ENCODE measurements around the gene COL26A1. TPM values are rescaled to one million over a fixed set of nuclear protein-coding genes. Genes with fewer than 3 reads are reported as not detected.

Gene COL26A1
- total RNA-seq, 4 donors from 2014 or later, result 0.06 TPM; not detected in 3

- intact Hi-C loops (cut with DNase I; ENCODE audit: low total_unique reads), result no loop called here
- no peak overlapping the region for H3K4me3 ChIP-seq (ENCODE audit: low read depth, poor library complexity, severe bottlenecking)
- no peak for DNase-seq (ENCODE audit: low spot score in 2 of 2)
- WGBS, 2 donors, result 17 to 18% methylated on average over 7 of the region's 7 CpGs
- no peak for TF ChIP-seq POLR2A (IDR thresholded peaks at IDR 0.05)
- TF ChIP-seq CTCF (IDR thresholded peaks at IDR 0.05), result no peak
Measured at GRCh38 chr7:101401390-101402080, 38.9 kb downstream of the COL26A1 start.

DNA sequence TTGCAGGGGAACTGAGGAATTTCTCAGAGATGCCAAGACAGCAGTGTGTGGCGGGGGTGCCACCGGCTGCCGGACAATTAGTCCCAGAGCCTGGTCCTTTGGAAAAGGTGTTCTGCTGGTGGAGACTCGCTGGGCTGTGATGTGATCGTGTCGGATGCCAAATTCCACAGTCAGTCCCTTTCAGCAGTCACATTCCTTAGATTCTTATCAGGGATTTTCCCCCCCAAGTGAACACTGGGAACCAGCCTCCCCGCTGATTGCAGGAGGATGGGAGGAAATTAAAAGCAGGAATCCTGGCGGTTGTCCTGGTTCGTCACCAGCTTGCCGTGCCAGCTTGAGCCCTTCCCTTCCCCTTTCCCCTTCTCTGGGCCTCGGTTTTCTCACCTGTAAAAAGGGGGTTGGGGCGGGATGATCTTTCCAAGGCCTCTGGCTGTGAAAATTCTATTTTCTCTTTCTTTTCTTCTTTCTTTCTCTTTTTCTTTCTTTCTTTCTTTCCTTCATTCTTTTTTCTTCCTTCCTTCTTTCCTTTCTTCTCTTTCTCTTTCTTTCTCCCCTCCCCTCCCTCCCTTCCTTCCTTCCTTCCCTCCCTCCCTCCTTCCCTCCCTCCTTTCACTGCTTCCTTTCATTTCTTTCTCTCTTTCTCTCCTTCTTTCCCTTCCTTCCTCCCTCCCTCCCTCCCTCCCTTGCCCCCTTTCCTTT lies 39.6 kb downstream of the COL26A1 start:
- no peak overlapping the region for H3K4me3 ChIP-seq (ENCODE audit: low read depth, poor library complexity, severe bottlenecking)
- TF ChIP-seq POLR2A (IDR thresholded peaks at IDR 0.05) (no peak), CTCF (IDR thresholded peaks at IDR 0.05) (no peak)
- intact Hi-C loops (cut with DNase I; ENCODE audit: low total_unique reads), result no loop called here
- 15 to 23% methylated on average over 12 of the region's 12 CpGs for WGBS, 2 donors
- no peak for DNase-seq (ENCODE audit: low spot score in 2 of 2)

DNA sequence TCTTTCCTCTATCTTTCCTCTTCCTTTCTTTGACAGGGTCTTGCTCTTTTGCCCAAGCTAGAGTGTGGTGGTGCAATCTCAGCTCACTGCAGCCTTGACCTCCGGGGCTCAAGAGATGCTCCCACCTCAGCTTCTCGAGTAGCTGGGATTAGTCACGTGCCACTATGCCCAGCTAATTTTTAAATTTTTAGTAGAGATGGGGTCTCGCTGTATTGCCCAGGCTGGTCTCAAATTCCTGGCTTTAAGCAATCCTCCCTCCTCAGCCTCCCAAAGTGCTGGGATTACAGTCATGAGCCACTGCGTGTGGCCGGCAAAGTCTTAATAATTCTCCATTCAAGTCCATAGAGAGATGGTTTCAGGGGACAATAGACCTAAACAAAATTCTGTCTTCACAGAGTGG lies 40.2 kb downstream of the COL26A1 start:
- intact Hi-C loops (cut with DNase I; ENCODE audit: low total_unique reads), result no loop called here

GRCh38 chr7:101405474-101406067 lies 42.9 kb downstream of the COL26A1 start:
- intact Hi-C loops (cut with DNase I; ENCODE audit: low total_unique reads), result no loop called here
- WGBS, 2 donors, result 81 to 86% methylated on average over 16 of the region's 16 CpGs
- DNase-seq (ENCODE audit: low spot score in 2 of 2), result no peak
- H3K4me3 ChIP-seq (ENCODE audit: low read depth, poor library complexity, severe bottlenecking), result no peak overlapping the region
- no peak for TF ChIP-seq POLR2A (IDR thresholded peaks at IDR 0.05)
- TF ChIP-seq CTCF (IDR thresholded peaks at IDR 0.05), result no peak

More for the DNA sequence above, 40.2 kb downstream of the COL26A1 start:
- no peak for TF ChIP-seq POLR2A (IDR thresholded peaks at IDR 0.05)
- no peak for TF ChIP-seq CTCF (IDR thresholded peaks at IDR 0.05)
- no peak for DNase-seq (ENCODE audit: low spot score in 2 of 2)
- 76 to 87% methylated on average over 5 to 6 of the region's 6 CpGs for WGBS, 2 donors
- no peak overlapping the region for H3K4me3 ChIP-seq (ENCODE audit: low read depth, poor library complexity, severe bottlenecking)

DNA sequence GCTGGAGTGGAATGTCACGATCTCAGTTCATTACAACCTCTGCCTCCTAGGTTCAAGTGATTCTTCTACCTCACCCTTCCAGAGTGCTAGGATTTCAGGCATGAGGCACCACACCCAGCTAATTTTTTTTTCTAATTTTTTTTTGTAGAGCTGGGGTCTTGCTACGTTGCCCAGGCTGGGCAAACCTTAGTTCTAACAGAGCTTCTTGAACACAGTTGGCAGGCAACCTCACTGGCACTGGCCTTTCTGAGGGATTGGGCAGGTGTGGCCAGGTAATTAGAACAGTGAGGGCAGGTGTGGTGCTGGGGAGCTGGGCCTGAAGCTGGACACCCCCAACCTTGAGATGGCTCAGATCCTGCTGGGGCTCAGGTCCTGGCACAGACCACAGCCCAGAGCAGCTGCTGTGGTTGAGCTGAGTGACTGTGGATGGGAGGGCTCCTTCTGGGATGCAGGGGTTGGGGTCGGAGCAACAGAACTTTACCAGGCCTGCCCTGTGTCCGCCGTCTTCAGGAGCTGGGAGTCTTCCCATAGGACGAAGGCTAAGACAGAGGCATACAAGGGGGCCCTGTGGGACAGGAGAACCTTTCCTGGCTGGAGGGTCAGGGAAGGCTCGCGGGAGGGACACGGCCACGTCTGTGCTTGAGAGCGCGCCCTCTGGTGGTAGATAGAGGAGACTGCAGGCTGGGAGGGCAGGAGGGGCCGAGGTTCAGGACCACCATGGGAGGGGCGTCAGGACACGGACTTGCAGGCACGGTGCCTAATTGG lies 48.2 kb downstream of the COL26A1 start:
- WGBS, 2 donors, result 23 to 25% methylated on average over 14 to 16 of the region's 16 CpGs
- H3K4me3 ChIP-seq (ENCODE audit: low read depth, poor library complexity, severe bottlenecking), result no peak overlapping the region
- intact Hi-C loops (cut with DNase I; ENCODE audit: low total_unique reads), result no loop called here
- no peak for DNase-seq (ENCODE audit: low spot score in 2 of 2)
- TF ChIP-seq CTCF (IDR thresholded peaks at IDR 0.05) (peak in 1 of 3 donors; percentile 9), POLR2A (IDR thresholded peaks at IDR 0.05) (no peak)

Measured in lower leg skin (tissue), 4 donors.